ENCODE measurements around the gene TRPV3. TPM values are rescaled to one million over a fixed set of nuclear protein-coding genes. Genes with fewer than 3 reads are reported as not detected.

TRPV3 gene
- total RNA-seq = under 1 TPM; 0.25 to 0.56 TPM
- 0.20 TPM for polyA plus RNA-seq (2013, experiment 1 of 2)
- polyA plus RNA-seq (2013, experiment 2 of 2) = 0.19 TPM
- 0 to 1.7 (median 0.49) reads per million in 172 experiments for total RNA-seq

DNA sequence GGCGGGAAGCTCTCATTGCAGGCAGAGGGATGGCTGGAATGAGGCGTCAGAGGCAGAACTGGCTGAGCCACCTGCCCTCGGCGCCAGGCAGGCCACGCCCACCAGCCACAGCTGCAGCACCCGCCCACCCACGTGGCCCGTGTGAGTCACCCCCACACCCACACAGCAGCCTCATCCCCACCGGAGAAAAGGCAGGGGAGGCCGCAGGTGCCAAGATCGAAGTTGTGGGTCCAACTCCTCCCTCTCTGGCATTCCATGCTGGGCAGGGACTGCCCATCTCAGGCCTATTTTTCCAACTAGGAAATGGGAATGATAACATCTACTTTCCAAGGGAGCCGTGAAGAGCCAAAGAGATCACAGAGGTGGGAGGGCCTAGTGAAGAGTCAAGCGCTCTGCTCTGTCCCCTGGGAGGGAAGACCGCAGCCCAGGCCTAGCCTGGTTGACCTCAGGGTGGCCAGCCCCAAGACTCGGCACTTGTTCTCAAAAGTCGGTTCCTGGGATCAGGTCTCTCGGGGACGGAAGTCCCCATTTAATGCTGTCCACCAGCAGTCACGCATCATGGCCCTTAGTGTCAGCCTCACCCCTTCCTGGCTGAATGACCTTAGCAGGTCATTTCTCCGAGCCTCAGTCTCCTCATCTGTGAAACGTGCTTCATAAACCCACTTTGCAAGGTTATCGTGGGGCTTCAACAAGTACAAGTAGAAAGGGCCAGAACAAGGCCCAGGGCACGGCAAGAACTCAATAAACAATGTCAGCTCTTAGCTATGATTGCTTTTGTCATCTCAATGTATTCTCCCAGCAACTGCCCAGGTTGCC, at the start of gene TRPV3:
TRPV3 (minus strand) TSS at position 45 of the 816 bp plus-strand sequence. CDS start 2,962 bp downstream, outside the sequence.
- Mint-ChIP-seq H3K27me3 (peaks cover 7% of the 10 kb centered on the region), H3K27ac (peak within 1 kb of the TSS; percentile 76), H3K9me3 (no peaks in the 10 kb centered on the region), H3K36me3 (ENCODE audit: low read depth) (no peaks in the 10 kb centered on the region), H3K4me3 (no peak within 1 kb of the TSS), H3K4me1 (ENCODE audit: low read depth) (peaks cover 6% of the 10 kb centered on the region)
- TF ChIP-seq CTCF (IDR thresholded peaks at IDR 0.05) = no peak
- no peak within 1 kb of the TSS for H3K4me3 ChIP-seq (ENCODE audit: low read length)
- no peaks in the 10 kb centered on the region for H3K27me3 ChIP-seq (ENCODE audit: control insufficient read depth in 1 of 2, insufficient read depth in 2 of 2, low read length in 2 of 2)
- peaks cover 19% of the 10 kb centered on the region for H3K4me1 ChIP-seq (ENCODE audit: insufficient read depth, low read length)
- peak; percentile 70 for ATAC-seq (ENCODE audit: poor library complexity)
- CTCF ChIA-PET = no interaction called here
- POLR2A ChIA-PET = no interaction called here
- H3K27ac ChIP-seq (ENCODE audit: low read depth in 1 of 2, low read length in 2 of 2) = no peak within 1 kb of the TSS
- DNase-seq = peak; percentile 32 to 69 (median 48)
- intact Hi-C loops (cut with DNase I, micrococcal nuclease) = no loop called here
- H3K36me3 ChIP-seq (ENCODE audit: insufficient read depth, low read length) = no peaks in the 10 kb centered on the region
- H3K9me3 ChIP-seq (ENCODE audit: control insufficient read depth in 1 of 2, insufficient read depth in 1 of 2, low read length in 2 of 2) = no peaks in the 10 kb centered on the region

GRCh38 chr17:3603870-3604259, 46.3 kb upstream of the TRPV3 start:
- ChIA-PET CTCF (no interaction called here), POLR2A (no interaction called here)
- H3K27me3 ChIP-seq (ENCODE audit: control insufficient read depth in 1 of 2, insufficient read depth in 2 of 2, low read length in 2 of 2) = no peaks in the 10 kb centered on the region
- ATAC-seq (ENCODE audit: poor library complexity) (no peak), DNase-seq (no peak)
- Mint-ChIP-seq H3K36me3 (ENCODE audit: low read depth) (peaks cover 6% of the 10 kb centered on the region), H3K27ac (no peak overlapping the region), H3K27me3 (no peaks in the 10 kb centered on the region), H3K4me3 (no peak overlapping the region), H3K9me3 (no peaks in the 10 kb centered on the region), H3K4me1 (ENCODE audit: low read depth) (no peaks in the 10 kb centered on the region)
- H3K9me3 ChIP-seq (ENCODE audit: control insufficient read depth in 1 of 2, insufficient read depth in 1 of 2, low read length in 2 of 2) = no peaks in the 10 kb centered on the region
- intact Hi-C loops (cut with DNase I, micrococcal nuclease) = no loop called here
- H3K36me3 ChIP-seq (ENCODE audit: insufficient read depth, low read length) = peaks cover 3% of the 10 kb centered on the region
- H3K4me3 ChIP-seq (ENCODE audit: low read length) = no peak overlapping the region
- peaks cover 3% of the 10 kb centered on the region for H3K4me1 ChIP-seq (ENCODE audit: insufficient read depth, low read length)
- H3K27ac ChIP-seq (ENCODE audit: low read depth in 1 of 2, low read length in 2 of 2) = no peak overlapping the region
- TF ChIP-seq CTCF (IDR thresholded peaks at IDR 0.05) = no peak

GRCh38 chr17:3603119-3603869, 45.7 kb upstream of the TRPV3 start:
- no peak for TF ChIP-seq CTCF (IDR thresholded peaks at IDR 0.05)

More at GRCh38 chr17:3603119-3603869, 45.7 kb upstream of the TRPV3 start:
- CTCF ChIA-PET = no interaction called here
- ATAC-seq (ENCODE audit: poor library complexity) = no peak
- H3K27me3 Mint-ChIP-seq = no peaks in the 10 kb centered on the region
- H3K27ac Mint-ChIP-seq = no peak overlapping the region
- H3K27ac ChIP-seq (ENCODE audit: low read depth in 1 of 2, low read length in 2 of 2) = no peak overlapping the region
- no peaks in the 10 kb centered on the region for H3K9me3 ChIP-seq (ENCODE audit: control insufficient read depth in 1 of 2, insufficient read depth in 1 of 2, low read length in 2 of 2)
- no peak overlapping the region for H3K4me3 Mint-ChIP-seq
- peaks cover 3% of the 10 kb centered on the region for H3K4me1 ChIP-seq (ENCODE audit: insufficient read depth, low read length)
- peaks cover 3% of the 10 kb centered on the region for H3K36me3 ChIP-seq (ENCODE audit: insufficient read depth, low read length)
- H3K9me3 Mint-ChIP-seq = no peaks in the 10 kb centered on the region
- no peak for DNase-seq
- peaks cover 3% of the 10 kb centered on the region for H3K36me3 Mint-ChIP-seq (ENCODE audit: low read depth)
- H3K4me3 ChIP-seq (ENCODE audit: low read length) = no peak overlapping the region
- intact Hi-C loops (cut with DNase I, micrococcal nuclease) = no loop called here
- no peaks in the 10 kb centered on the region for H3K4me1 Mint-ChIP-seq (ENCODE audit: low read depth)
- POLR2A ChIA-PET = no interaction called here
- no peaks in the 10 kb centered on the region for H3K27me3 ChIP-seq (ENCODE audit: control insufficient read depth in 1 of 2, insufficient read depth in 2 of 2, low read length in 2 of 2)
